GM21367 (cell line): ENCODE results near the gene PACS2.

Source experiments
- ATAC-seq: cut with Tn5 transposase; IDR thresholded peaks from one replicate; pipeline ENCODE4 v1.9.1; 2021; ENCODE audit not compliant: unreplicated experiment

PACS2 gene

DNA sequence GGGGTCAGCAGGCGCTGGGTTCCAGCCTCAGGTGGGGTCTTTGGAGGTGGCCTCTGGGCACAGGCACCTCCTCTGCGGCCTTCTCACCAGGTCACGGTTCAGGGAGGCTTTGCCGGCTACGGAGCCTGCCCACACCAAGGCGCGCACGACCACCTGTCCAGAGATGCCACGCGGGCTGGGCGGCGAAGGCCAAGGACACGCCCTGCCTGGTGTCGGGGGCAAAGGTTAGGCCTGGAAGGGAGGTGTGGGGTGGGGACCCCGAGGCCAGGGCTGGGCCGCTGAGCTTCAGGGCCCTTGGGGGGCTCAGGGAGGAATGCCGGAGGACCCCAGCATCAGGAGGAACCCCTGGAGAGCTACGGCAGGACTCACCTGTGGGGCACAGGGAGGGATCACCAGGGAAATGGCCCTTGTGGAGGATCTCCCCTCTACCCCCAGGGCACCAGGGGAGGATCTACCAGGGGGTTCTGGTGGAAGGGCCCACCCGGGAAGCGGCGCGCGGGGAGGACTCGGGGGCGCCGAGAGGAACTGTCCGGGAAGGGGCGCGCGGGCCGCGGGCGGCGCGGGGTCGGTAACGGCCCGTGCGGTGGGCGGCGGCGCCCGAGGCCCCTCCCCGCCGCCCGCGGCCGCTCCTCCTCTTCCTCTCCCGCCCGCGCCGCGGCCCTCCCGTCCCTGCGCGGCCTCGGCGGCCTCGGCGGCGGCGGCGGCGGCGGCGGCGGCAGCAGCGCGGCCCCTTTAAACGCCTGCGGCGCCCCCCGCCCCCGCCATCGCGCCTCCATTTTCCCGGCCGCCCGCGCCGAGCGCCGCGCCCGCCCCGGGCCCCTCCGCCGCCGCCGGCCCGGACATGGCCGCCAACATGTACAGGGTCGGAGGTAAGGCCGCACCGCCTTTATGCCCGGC lies 104.9 kb downstream of the PACS2 start, which contains the start of gene MTA1:
TSS of gene MTA1 (plus strand) at position 633 of the 897 bp plus-strand sequence. CDS start at position 842, 209 bp downstream.
- ATAC-seq = no peak

DNA sequence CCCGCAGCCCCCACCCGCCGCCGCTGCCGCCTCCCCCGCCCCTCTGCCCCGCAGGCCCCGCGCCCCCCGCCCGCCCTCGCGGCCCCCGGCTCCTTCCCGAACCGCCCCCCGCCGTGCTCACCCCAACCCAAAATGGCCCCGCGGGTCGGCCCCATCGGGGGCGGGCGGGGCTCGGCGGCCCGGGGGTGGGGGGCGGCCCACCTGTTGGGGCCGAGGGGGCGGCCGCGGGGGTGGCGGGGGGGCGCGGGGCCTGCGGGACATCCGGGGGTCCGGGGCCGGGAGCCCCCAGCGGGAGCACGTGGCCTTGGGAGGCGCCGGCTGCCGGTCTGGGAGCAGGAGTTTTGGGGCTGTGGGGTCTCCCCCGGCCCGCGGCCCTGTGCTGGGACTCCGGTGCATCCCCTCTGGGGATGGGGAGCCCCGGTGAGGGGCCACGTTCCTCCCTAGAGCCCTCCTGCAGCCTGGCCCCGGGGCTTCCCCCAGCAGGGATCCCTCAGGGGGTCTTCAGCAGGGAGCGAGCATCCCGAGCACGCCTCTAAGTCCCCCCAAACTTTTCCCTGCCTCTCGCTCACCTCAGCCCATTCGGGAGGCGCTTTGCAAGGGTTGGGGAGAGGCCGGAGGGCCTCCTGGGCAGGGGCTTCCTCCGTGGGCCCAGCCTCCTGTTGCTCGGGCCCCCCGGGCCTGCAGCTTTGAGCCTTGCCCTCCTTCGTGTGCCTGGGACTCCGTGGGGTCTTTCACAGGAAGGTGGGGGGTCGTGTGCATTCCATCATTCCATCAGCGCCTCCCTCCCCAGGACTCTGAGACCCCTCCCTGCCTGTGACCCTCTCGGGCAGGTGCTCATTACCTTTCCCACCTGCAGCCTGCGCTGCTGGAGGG lies 105.8 kb downstream of the PACS2 start:
- ATAC-seq = no peak

DNA sequence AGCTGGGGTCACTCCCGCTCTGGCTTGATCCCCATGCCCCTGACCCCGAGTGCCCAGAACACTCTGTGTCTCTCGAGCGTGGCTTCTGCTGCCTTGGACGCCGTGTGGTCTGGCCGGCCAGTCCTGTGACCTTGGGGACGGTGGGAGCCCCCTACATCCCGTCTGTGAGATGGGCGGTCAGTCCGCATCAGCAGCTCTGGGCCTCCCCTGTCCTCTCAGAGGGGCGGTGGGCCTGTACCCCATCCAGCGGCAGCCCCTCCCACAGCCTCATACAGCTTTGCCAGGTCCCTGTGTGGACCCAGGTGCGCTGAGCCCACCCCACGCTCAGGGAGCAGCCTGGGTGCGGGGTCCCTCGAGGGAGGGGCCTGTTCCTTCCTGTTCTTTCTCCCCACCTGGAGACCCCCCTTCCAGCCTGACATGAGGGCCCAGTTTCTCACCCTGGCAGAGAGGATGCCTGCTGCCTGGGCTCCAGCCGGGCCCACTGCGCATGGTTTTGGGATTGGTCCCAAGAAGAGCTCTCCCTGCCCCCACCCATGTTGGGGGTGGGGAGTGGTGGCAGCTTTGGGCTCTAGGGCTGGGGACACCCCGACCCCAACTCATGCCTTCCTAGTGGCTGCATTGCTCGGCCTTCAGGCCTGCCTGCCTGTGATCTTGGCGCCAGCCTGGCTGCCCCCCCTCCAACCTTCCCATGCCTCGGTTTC lies 106.6 kb downstream of the PACS2 start:
- no peak for ATAC-seq

DNA sequence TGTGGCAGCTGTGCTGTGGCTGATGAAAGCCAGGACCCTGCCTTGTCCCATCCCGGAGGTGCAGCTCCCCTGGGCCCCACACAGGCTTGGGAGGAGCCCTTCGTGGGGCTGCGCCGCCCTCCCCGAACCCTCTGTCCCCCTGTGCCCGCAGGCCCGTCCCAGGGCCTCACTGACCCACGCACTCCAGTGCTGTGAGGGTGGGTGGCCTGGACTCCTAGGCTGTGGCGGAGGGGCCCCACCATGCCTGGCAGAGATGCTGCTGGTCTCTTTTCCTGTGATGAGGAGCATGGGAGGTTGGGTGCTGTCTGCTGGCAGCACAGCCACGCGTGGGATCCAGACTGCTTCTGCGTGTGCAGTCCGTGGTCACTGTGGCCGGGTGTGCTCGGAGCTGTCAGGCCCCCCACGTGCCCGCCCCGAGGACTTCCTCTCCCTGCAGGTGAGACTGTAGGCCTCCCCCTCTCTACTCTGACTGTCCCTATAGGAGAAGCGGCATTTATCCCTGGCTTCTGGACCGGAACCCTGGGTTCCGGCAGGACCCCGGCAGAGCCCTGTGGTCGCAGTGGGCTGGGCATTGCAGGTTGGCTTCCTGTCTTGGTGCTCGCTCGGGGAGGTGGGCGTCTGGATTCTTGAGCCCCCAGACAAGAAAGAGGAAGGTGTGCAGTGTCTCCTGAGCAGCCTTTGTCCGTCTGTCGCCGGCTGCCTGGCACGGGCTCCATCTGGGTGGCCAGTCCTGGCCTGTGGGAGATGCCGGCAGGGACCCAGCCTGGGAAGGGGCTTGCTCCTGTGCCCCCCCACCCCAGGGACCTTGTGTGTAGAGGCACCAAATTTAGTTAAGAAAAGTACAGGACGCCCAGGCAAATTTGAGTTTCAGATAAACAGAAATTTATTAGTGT lies 107.4 kb downstream of the PACS2 start:
- ATAC-seq = no peak

DNA sequence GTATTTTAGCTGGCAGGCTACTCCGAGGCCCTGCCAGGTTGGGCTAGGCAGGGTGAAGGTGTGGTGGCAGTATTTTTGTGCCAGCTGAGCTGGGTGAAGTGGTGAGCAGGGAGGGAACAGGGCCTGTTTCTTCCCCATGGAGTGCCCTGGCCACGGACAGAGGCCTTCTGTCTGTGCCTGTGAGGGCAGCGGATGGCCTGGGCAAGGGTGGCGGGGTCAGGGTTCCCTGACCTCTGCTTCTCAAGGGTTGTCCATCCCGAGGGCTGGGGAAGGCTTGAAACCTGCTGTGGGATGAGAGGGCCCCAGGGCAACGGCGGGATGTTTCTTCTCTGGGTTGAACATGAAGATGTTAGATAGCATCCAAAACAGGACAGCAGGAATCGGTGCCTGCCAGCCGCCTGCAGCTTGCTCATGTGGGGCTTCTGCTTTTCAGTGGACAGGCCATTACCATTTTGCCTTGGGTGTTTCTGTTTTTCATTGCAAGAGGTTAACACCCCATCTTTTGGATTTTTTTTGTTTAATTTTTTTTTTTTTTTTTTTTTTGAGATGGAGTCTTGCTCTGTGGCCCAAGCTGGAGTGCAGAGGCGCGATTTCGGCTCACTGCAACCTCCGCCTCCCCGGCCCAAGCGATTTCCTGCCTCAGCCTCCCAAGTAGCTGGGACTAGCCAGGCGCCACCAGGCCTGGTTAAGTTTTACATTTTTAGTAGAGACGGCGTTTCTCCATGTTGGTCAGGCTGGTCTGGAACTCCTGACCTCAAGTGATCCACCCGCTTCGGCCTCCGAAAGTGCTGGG lies 108.3 kb downstream of the PACS2 start:
- ATAC-seq = no peak

DNA sequence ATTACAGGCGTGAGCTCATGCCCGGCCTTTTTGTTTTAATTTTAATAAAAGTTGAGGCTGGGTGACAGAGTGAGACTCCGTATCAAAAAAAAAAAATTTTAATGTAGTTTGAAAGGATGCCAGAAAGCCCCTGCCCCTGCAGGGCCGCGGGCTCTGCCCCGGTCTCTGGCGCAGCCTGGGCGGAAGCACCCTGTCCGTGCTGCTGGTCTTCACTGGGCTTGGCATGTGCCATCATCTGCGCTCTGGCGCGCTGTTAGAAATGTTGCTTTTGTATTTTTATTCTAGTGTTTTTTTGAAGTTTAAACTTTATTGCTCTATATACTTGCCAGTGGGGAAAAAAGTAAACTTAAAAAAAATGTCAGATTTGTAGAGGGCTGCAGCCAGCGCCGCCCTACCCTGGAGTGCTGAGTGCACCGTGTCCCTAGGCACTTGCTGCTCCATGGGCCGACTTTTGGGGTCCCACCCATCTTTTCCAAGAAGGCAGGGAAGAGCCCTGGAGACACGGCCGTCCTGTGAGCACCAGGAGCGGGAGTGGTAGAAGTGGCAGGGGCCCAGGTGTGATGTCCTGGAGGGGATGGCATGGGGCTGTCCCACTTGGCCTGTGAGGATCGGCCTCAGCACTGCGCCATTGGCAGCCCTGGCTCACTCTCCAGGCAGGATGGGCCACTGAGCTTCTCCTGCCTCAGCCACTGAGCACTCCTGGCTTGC lies 109.1 kb downstream of the PACS2 start:
- ATAC-seq = no peak

DNA sequence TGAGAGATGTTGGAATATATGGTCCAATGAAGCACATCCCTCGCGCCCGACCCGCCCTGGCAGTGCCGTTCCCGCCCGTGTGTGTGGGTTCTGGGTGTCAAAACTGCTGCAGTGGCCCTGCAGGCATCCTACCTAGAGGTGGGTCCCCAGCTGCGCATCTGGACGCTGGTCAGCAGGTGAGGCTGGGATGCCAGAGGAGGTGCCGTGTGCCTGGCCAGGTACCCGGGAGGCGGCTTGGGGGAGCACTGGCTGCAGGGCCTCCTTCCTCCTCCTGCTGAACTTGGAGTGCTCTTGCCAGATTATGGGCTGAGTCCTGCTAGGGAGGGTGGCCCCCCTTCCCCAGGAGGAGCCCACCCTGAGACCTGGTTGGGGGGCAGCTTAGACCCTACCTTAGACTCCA lies 110.3 kb downstream of the PACS2 start:
- ATAC-seq = no peak

DNA sequence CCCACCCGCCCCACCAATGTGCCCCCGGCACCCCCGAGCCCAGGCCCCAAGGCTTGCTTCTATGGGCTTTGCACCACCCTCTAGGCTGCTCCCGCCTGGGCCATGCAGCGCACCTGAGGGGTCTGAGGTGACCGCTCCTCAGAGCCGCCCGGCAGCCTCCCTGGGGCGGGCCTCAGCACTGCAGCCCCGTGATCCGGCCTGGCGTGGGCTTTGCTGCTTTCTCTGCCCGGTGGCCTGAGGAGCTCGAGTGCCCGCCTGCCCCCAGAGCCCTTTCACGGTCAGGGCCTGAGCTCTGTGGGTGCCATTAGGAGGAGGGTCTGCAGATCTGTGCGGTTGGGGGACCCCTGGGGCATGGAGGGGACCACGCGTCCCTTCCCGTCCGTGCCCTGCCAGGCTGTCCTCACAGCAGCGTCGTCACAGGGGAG lies 111.3 kb downstream of the PACS2 start:
- no peak for ATAC-seq

DNA sequence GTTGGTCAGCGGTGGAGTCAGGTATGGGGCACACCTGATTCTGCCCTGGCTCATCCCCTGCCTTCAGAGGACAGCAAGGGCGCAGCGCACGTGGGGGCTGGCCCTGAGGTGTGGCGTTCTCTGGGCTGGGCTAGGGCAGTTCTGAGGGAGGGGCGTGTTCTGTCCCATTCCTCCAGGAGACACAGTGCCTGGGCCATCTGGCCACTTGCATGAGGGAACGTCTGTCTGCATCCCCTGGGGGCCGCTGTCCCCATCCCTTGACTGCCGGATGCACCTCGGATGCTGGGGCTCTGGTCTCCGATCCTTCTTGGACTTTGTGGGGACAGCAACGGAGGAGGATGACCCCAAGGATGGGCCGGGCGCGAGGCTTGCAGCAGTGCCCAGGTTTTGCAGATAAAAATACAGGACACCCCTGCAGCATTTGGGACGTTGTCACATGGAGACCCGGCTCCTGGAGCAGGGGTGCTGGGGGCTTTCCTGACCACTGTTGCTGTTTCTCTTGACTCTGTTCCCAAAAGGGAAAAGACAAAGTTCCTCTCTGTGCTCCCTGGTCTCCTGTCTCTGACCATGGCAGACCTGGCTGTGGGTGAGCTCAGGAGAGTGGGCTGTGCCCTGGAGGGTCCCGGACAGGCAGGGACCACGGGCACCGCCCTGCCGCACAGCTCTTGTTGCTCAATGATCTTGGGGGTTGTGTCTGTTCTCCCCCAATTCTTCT lies 112.0 kb downstream of the PACS2 start:
- ATAC-seq = no peak

DNA sequence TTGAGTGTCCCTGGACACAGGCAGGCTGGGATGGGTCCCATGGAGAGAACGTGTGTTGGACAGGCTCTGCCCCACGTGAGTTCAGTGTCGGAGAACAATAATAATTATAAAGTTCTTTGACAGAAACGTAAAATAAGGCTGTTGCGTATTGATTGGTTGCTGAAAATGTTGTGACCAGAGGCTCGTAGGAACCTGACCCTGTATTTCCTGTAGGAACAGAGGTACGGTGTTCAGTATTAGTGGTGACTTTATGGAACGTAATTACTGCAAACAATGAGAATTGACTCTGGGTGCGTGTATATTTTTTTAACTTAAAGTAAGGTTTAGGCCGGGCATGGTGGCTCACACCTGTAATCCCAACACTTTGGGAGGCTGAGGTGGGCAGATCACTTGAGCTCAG lies 112.9 kb downstream of the PACS2 start:
- no peak for ATAC-seq

DNA sequence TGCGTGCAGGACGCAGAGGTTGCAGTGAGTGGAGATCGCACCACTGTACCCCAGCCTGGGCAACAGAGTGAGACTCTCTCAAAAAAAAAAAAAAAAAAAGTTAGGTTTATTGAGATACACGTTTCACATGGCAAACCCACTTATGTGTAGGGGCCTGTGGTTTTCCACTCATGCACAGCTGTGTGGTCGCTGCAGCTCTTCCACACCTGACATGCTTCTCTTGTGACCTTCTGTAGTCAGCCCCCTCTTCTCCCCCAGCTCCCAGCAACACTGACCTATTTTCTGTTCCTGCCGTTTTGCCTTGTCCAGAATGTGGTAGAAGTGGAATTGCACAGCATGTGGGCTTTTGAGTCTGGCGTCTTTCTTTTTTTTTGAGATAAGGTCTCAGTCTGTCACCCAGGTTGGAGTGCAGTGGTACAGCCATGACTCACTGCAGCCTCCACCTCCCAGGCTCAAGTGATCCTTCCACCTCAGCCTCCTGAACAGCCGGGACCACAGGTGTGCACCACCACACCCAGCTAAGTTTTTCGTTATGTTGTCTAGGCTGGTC lies 113.5 kb downstream of the PACS2 start:
- ATAC-seq = no peak

DNA sequence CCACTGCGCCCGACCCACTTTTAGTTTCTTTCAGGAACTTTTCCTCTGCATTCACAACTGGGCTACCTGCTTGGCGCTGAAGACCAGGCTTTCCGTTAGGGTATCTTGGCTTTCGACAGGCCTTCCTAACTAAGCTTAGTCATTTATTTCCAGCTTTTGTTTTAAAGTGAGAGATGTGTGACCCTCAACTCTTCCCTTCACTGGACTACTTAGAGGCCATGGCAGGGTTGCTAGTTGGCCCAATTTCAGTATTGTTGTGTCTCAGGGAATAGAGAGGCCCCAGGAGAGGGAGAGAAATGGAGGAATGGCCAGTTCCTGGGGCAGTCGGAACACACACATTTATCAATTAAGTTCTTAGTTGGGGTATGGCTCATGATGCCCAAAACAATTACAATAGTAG lies 115.5 kb downstream of the PACS2 start:
- ATAC-seq = no peak

DNA sequence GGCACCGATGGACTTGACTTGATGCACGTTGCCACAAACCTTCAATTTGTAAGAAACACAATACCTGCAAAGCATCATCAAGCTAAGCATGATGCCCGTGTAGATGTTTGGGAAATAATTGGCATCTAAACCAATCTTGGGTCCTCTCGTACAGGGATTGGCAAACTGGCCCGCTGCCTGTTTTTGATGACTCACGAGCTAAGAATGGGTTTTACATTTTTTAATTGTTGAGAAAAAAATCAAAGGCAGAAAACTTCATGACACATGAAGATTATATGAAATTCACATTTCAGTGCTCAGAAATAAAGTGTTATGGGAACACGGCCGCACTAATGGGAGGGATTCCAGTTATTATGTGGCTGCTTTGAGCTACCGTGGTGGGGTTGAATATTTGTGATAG lies 116.0 kb downstream of the PACS2 start:
- ATAC-seq = no peak

DNA sequence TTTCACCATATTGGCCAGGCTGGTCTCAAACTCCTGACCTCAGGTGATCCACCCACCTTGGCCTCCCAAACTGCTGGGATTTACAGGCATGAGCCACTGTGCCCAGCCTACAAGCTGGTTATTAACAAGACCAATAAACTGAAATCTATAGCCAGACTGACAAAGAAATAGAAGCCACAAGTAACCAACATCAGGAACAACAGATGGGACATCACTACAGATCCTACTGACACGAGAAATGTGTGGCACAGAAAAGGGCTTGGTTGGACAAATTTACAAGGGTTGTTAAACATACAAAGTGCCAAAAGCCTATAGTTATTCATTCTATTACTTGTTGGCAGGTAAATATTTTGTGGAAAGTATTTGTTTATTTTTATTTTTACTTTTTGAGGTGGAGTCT lies 116.7 kb downstream of the PACS2 start:
- ATAC-seq = no peak

DNA sequence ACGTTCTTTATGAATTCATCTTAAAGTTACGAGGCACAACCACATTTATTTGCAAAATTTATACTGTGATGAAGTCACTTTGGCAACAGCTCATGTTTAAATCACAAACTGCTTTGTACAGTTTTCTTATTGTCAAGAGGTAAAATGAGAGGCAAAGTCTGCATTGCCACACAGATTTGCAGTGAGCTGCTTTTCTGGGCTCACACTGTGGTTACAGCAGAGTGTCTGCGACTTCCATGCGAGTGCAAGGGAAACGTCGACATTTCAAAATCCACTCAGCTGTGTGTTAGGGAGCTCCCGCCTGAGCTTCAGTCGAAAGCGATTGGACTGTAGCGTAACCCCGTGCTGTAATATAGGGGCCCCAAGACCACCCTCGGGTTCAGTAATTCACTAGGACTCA lies 118.1 kb downstream of the PACS2 start:
- ATAC-seq = no peak

DNA sequence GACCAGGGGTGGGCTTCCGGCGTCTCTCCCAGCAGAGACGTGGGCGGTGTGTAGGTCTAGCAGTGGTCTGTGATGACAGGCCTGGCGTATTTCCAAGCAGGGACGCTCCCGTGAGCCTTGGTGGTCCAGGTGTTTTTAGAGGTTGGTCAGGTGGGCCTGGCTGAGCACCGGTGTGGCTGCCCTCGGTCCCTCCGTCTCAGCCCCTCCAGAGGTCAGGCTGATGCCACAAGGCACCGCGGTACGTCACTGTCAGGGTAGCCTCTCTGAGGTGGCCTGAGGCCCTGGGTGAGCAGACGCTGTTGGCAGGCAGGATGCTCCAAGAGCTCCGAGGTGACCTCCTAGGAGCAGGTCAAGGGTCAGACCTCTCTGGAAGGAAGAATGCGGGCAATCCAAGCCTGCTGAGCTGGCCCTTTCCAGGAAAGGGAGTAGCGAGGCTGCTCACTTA lies 118.6 kb downstream of the PACS2 start:
- no peak for ATAC-seq

DNA sequence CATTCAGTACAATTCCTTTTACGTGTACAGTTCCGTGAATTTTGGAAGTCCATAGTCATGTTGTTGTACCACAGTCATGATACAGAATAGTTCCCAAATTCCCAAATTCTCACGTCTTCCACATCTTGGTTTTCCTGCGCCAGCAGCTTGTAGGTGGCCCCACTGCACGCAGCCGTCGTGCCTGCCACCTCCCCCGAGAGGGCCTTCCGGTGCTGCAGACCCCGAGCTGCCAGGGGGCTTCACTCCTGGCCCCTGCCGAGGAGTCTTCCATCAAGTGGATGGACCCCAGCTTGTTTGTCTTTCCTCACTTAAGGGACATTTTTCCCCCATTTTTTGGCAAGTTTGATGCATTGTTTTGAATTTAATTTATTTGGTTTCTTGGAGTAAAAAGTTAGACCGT lies 121.9 kb downstream of the PACS2 start:
- ATAC-seq = no peak
